NCI-H187 treated with DMSO at 0.1 percent for 48 hours (cell line): ENCODE data around the gene RABL6.
"Not testable (repeated sequence)": the region's sequence is repeated elsewhere in the genome, so short reads cannot be mapped to it uniquely, and the experiment has no call there.

Experiments
- DNase-seq: peaks from one replicate; lab custom pipeline; 2025; lab: John Stamatoyannopoulos, UW

Gene RABL6, protein sequence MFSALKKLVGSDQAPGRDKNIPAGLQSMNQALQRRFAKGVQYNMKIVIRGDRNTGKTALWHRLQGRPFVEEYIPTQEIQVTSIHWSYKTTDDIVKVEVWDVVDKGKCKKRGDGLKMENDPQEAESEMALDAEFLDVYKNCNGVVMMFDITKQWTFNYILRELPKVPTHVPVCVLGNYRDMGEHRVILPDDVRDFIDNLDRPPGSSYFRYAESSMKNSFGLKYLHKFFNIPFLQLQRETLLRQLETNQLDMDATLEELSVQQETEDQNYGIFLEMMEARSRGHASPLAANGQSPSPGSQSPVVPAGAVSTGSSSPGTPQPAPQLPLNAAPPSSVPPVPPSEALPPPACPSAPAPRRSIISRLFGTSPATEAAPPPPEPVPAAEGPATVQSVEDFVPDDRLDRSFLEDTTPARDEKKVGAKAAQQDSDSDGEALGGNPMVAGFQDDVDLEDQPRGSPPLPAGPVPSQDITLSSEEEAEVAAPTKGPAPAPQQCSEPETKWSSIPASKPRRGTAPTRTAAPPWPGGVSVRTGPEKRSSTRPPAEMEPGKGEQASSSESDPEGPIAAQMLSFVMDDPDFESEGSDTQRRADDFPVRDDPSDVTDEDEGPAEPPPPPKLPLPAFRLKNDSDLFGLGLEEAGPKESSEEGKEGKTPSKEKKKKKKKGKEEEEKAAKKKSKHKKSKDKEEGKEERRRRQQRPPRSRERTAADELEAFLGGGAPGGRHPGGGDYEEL

DNA sequence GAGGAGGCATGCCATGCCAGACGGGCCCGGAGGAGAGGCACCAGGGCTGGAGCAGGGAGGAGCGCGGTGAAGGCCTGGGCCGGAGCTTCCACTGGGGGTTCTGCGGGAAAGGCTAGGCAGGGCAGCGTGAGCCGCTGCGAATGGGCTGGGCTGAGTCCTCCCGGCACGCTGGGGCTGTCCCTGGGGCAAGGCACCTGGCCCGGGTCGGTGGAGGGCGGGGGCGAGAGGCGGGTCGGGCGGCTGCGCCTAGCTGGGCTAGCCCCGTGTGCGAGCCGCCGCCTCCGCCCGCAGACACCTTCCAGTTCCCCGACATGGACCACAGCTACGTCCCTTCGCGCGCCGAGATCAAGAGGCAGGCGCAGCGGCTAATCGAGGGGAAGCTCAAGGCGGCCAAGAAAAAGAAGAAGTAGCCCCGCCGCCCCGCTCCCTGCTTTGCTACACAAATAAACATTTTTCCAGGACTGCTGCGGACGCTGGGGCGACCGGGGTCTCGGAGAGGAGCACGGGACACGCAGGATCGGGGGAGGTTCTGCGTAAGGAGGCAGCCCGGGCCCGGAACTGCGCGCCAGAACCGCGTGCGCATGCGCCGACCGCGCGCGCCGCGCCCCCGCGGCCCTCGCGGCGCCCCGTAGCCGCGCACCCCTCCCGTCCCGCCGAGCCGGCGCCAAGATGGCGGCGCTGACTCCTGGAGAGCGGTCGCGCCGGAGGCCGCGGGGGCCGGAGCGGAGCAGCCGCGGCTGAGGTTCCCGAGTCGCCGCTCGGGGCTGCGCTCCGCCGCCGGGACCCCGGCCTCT, at the start of gene RABL6:
RABL6 (plus strand) TSS at position 668 of the 794 bp plus-strand sequence. CDS start 249 bp downstream, outside the sequence.
- DNase-seq: no peak

- DNase-seq: no peak
These were observed 48.7 kb upstream of the RABL6 start for GRCh38 chr9:136759001-136759400.

- no peak for DNase-seq
These were observed 48.1 kb upstream of the RABL6 start for GRCh38 chr9:136759436-136760325.

DNA sequence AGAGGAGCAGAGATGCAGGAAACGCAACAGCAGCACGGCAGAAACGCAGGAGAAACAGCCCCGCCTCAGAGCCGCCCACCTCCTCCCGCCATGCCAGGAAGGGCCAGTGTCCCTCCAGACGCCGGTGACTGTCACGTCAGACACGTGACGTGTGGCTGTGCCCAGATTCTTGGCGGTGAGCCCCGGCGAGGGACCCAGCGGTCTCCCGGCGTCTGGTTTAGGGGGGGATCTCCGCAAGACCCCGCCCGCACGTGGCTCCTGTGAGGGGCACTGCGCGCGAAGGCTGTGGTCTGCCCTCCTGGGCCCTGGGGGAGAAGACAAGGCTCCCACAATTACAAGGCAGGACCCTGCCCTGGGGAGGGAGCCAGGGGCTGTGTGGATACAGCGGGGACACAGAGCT, 47.3 kb upstream of the RABL6 start:
- DNase-seq: no peak

GRCh38 chr9:136760834-136761544, 46.8 kb upstream of the RABL6 start:
- DNase-seq: not testable (repeated sequence)

DNA sequence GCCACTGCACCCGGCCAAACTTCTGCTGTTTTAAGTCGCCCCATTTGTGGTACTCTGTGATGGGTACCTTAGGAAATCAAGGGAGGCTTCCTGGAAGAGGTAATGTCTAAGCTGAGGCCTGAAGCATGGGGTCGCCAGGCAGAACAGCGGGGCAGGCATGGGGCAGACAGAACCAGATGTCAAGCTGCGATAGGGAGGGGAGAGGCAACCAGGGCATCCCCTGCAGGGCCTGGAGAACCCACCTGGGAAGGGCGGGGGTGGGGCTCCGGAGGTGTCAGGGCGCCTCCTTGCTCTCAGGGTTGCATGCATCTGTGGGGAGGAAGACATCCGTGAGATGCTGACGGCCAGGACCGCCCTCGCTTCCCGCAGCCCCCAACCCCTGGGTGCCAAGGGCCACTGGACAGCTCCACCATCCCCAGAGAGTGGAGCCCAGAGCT, 46.2 kb upstream of the RABL6 start:
- DNase-seq: no peak

DNA sequence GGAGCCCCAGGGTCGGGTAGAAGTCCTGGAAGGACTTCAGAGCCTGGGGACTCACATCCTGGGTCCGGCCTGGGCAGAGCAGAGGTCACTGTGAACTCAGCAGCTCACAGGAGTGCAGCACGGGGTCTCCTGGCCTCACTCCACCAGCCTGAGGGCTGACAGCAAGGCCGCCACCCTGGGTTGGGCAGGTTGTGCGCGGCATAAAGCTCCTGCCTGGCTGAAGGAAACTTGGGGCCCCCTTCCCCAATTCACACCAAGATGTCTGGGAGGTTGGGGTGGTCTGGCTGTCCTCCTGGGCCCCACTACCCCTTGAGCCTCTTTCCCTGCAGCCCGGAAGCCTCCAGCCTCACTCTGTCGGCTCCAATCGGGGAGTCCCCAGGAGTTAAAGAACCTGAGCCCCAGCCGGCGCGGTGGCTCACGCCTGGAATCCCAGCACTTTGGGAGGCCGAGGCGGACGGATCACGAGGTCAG, 45.5 kb upstream of the RABL6 start:
- no peak for DNase-seq

DNA sequence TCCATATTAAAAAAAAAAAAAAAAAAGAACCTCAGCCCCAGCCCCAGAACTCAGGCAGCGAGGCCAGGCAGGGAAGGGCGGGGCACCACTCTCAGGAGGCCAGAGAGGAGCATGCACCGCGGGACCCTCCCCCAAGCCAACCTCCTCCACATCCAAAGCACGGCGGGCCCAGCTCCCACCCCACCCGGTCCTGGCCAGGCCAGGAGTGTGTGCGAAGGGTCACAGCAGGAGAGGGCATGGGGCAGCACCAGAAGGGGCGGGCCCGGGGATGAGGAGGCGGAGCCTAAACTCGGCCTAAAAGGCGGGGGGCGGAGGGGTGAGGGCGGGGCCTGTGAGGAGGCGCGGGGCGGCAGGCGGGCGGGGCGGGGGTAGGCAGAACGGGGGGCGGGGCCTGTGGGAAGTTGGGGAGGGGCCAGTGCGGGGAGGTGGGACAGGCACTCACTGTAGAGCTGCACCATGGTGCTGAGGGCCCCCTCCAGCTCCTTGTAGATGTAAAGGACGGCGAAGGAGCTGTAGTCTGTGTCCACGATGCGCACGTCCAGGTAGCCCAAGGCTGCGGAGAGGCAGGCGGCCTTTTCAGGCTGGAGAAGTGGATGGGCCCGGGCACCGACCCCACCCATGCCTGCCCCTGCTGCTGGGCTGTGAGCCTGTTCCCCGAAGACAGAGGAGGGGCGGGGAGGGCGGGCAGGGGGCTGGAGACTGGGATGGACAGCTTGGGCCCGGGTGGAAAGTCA, 44.7 kb upstream of the RABL6 start:
- no peak for DNase-seq

DNA sequence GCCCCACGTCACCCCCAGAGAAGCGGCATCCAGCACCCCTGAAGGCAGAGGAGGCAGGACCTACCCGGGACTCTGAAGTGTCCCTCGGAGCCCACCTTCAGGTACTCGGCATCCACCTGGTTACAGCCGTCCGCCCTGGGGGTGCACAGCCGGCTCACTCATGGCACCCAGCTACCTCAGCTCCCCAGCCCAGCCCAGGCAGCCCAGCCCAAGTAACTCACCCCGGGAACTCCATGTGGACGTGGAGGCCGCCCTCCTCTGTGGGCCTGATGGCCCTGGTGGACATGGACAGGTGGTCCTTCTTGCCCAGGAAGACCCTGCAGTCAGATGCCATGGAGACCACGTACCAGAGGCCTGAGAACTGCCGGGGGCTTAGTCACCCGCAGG, 44.1 kb upstream of the RABL6 start:
- DNase-seq: no peak

DNA sequence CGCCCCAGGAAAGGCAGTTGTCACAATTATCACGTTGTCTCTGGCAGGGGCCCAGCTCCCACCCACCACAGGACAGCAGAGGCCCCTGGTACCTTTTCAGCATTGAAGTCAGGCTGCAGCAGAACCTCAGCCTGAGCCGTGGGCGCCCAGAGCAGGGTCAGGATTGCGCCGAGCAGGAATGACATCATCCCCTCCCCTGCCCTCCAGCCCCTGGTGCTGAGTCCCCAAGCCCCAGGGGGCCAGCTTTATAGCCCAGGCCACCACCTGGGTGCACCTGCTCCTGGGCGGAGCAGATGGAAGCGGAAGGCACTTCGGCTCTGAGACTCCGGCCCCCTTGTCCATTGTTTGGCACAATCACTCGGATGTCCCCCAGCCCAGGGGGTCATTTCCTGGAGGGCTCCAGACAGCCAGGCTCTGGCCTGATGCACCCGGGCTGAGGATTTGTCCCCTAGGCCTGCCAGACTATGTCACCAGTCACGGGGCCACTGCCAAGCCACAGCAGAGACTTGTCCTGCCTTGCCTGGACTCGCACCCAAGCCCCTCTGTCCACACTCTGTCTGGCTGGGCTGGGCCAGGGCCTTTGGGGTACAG, 43.4 kb upstream of the RABL6 start, which contains the start of gene LCN15:
LCN15 (minus strand) TSS at position 218 of the 591 bp plus-strand sequence; CDS start at position 188, 30 bp downstream.
- no peak for DNase-seq

GRCh38 chr9:136765041-136765440, 42.7 kb upstream of the RABL6 start:
- no peak for DNase-seq

- not testable (repeated sequence) for DNase-seq
These were observed 41.9 kb upstream of the RABL6 start for GRCh38 chr9:136765745-136766409.

- not testable (repeated sequence) for DNase-seq
These were observed 41.2 kb upstream of the RABL6 start for GRCh38 chr9:136766410-136767120.

DNA sequence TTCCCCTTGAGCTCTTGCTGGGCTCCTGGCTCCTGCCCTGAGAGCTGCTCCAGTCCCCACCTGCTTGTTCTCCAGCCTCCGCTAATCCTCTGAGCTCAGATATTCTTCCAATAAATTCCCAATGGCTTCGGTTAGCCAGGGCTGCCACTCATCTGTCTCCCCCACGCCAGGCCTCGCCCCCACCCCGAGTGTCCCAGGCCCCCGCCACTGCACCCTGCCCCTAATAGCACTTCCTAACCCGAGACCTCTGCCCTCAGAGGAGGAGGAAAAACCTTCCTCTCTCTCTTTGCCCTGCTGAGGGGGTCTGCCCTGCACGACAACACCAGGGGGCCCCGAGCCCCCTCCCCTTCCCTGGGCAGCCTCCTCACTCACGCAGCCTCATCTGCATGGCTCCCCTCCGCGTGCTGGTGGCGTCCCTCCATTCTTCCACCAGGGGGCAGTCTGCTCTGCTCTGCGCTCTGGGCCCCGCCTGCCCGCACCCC, 38.0 kb upstream of the RABL6 start:
- DNase-seq: no peak

DNA sequence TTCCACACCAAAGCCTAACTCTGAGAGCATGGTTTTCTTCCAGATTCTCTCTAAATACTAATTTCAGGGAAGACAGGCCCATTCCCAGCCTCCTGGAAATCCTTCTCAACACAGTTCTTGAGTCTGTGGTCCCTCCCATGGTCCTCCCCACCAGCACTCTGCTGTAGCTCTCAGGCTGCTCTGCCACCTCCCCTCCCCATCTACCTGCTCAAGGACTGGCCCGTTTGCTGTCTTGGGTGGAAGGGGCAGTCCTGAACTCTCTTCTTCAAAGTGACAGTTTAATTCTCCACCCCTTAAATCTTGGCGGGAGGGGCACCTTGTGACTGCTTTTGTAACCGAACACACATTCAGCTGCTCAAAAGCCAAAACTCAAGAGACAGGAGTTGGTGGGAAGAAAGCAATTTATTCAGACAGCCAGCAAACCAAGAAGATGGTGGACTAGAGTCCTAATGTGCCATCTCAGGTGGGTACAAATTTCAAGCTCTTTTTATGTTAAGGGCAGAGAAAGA, 35.8 kb upstream of the RABL6 start:
- DNase-seq: no peak

GRCh38 chr9:136773386-136774044, 34.2 kb upstream of the RABL6 start:
- no peak for DNase-seq

- DNase-seq: no peak
These were observed 33.2 kb upstream of the RABL6 start for GRCh38 chr9:136774416-136775045.
